HG02885 (cell line): ENCODE results near the gene ATP6V1G2.

Source experiments
- ATAC-seq: cut with Tn5 transposase; IDR thresholded peaks from one replicate; pipeline ENCODE4 v1.9.1; 2021; ENCODE audit warnings: mild to moderate bottlenecking; ENCODE audit not compliant: unreplicated experiment, poor library complexity

Gene ATP6V1G2

DNA sequence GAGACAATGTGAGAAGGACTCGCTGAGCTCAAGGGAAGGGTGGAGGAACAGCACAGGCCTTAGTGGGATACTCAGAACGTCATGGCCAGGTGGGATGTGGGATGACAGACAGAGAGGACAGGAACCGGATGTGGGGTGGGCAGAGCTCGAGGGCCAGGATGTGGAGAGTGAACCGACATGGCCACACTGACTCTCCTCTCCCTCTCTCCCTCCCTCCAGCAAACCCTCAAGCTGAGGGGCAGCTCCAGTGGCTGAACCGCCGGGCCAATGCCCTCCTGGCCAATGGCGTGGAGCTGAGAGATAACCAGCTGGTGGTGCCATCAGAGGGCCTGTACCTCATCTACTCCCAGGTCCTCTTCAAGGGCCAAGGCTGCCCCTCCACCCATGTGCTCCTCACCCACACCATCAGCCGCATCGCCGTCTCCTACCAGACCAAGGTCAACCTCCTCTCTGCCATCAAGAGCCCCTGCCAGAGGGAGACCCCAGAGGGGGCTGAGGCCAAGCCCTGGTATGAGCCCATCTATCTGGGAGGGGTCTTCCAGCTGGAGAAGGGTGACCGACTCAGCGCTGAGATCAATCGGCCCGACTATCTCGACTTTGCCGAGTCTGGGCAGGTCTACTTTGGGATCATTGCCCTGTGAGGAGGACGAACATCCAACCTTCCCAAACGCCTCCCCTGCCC, 30.6 kb upstream of the ATP6V1G2 start:
- ATAC-seq, result no peak

DNA sequence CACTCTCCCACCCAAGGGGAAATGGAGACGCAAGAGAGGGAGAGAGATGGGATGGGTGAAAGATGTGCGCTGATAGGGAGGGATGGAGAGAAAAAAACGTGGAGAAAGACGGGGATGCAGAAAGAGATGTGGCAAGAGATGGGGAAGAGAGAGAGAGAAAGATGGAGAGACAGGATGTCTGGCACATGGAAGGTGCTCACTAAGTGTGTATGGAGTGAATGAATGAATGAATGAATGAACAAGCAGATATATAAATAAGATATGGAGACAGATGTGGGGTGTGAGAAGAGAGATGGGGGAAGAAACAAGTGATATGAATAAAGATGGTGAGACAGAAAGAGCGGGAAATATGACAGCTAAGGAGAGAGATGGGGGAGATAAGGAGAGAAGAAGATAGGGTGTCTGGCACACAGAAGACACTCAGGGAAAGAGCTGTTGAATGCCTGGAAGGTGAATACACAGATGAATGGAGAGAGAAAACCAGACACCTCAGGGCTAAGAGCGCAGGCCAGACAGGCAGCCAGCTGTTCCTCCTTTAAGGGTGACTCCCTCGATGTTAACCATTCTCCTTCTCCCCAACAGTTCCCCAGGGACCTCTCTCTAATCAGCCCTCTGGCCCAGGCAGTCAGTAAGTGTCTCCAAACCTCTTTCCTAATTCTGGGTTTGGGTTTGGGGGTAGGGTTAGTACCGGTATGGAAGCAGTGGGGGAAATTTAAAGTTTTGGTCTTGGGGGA, 29.7 kb upstream of the ATP6V1G2 start:
- no peak for ATAC-seq

DNA sequence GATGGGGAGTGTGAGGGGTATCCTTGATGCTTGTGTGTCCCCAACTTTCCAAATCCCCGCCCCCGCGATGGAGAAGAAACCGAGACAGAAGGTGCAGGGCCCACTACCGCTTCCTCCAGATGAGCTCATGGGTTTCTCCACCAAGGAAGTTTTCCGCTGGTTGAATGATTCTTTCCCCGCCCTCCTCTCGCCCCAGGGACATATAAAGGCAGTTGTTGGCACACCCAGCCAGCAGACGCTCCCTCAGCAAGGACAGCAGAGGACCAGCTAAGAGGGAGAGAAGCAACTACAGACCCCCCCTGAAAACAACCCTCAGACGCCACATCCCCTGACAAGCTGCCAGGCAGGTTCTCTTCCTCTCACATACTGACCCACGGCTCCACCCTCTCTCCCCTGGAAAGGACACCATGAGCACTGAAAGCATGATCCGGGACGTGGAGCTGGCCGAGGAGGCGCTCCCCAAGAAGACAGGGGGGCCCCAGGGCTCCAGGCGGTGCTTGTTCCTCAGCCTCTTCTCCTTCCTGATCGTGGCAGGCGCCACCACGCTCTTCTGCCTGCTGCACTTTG, 29.0 kb upstream of the ATP6V1G2 start, which contains the start of gene TNF:
TNF (plus strand) TSS at position 231 of the 567 bp plus-strand sequence; CDS start at position 408, 177 bp downstream.
- no peak for ATAC-seq

DNA sequence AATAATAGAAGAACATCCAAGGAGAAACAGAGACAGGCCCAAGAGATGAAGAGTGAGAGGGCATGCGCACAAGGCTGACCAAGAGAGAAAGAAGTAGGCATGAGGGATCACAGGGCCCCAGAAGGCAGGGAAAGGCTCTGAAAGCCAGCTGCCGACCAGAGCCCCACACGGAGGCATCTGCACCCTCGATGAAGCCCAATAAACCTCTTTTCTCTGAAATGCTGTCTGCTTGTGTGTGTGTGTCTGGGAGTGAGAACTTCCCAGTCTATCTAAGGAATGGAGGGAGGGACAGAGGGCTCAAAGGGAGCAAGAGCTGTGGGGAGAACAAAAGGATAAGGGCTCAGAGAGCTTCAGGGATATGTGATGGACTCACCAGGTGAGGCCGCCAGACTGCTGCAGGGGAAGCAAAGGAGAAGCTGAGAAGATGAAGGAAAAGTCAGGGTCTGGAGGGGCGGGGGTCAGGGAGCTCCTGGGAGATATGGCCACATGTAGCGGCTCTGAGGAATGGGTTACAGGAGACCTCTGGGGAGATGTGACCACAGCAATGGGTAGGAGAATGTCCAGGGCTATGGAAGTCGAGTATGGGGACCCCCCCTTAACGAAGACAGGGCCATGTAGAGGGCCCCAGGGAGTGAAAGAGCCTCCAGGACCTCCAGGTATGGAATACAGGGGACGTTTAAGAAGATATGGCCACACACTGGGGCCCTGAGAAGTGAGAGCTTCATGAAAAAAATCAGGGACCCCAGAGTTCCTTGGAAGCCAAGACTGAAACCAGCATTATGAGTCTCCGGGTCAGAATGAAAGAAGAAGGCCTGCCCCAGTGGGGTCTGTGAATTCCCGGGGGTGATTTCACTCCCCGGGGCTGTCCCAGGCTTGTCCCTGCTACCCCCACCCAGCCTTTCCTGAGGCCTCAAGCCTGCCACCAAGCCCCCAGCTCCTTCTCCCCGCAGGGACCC, 28.0 kb upstream of the ATP6V1G2 start:
- no peak for ATAC-seq

DNA sequence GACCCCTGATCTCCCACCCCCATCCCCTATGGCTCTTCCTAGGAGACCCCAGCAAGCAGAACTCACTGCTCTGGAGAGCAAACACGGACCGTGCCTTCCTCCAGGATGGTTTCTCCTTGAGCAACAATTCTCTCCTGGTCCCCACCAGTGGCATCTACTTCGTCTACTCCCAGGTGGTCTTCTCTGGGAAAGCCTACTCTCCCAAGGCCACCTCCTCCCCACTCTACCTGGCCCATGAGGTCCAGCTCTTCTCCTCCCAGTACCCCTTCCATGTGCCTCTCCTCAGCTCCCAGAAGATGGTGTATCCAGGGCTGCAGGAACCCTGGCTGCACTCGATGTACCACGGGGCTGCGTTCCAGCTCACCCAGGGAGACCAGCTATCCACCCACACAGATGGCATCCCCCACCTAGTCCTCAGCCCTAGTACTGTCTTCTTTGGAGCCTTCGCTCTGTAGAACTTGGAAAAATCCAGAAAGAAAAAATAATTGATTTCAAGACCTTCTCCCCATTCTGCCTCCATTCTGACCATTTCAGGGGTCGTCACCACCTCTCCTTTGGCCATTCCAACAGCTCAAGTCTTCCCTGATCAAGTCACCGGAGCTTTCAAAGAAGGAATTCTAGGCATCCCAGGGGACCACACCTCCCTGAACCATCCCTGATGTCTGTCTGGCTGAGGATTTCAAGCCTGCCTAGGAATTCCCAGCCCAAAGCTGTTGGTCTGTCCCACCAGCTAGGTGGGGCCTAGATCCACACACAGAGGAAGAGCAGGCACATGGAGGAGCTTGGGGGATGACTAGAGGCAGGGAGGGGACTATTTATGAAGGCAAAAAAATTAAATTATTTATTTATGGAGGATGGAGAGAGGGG, 27.1 kb upstream of the ATP6V1G2 start:
- no peak for ATAC-seq

DNA sequence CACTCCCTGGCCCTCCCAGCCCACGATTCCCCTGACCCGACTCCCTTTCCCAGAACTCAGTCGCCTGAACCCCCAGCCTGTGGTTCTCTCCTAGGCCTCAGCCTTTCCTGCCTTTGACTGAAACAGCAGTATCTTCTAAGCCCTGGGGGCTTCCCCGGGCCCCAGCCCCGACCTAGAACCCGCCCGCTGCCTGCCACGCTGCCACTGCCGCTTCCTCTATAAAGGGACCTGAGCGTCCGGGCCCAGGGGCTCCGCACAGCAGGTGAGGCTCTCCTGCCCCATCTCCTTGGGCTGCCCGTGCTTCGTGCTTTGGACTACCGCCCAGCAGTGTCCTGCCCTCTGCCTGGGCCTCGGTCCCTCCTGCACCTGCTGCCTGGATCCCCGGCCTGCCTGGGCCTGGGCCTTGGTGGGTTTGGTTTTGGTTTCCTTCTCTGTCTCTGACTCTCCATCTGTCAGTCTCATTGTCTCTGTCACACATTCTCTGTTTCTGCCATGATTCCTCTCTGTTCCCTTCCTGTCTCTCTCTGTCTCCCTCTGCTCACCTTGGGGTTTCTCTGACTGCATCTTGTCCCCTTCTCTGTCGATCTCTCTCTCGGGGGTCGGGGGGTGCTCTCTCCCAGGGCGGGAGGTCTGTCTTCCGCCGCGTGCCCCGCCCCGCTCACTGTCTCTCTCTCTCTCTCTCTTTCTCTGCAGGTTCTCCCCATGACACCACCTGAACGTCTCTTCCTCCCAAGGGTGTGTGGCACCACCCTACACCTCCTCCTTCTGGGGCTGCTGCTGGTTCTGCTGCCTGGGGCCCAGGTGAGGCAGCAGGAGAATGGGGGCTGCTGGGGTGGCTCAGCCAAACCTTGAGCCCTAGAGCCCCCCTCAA, 25.9 kb upstream of the ATP6V1G2 start, which contains the start of gene LTA:
LTA (plus strand) TSS at position 249 of the 871 bp plus-strand sequence; CDS start at position 703, 454 bp downstream.
- peak; percentile 39 for ATAC-seq

DNA sequence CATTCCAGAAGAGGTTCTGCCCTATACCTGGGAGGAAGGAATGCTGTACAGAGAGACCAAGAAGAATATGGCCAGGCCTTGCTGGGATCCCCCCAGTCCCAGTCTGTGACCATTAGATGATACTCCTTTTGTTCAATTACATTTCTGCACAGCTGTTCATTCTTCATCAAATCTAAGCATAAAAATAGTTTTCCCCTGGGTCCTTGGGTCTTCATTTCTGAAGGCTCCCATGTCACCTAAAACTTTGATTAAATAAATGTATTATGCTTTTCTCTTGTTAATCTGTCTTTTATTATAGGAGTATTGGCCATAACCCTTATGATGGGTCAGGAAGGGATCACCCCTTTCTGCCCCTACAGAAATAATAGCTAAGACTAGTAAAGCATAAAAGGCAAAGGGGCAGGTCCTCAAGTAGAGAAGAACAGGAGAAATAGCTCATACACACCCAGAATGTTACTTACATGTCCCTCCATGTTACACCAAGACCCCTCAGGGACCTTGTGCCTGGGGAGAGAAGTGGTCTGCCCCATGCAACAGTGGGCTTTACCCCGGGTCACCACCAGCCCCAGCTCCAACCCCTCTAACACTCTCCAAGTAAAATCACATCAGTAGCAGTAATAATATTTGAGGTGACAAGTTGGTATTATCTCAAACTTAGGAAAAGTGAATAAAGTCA, 23.6 kb upstream of the ATP6V1G2 start:
- ATAC-seq, result no peak

DNA sequence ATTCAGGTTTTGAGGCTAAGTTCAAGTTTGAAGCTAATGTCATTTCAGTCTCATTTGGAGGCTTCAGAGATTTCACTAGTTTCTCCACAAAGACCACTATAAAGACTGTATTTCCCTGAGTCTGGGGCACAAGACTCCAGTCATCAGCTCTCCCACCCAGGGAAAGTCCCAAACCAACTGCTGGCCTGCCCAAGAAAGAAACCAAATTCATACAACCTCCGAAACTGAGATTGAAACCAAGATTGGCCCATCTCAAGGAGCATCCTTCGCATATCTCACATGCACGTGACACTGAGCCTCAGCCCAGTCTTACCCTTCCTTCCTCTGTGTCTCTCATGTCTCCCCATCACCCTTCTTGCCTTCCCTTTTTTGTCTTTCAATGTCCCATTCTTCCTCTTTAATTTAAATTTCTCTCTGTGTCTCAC, 22.1 kb upstream of the ATP6V1G2 start:
- ATAC-seq, result peak; percentile 65

DNA sequence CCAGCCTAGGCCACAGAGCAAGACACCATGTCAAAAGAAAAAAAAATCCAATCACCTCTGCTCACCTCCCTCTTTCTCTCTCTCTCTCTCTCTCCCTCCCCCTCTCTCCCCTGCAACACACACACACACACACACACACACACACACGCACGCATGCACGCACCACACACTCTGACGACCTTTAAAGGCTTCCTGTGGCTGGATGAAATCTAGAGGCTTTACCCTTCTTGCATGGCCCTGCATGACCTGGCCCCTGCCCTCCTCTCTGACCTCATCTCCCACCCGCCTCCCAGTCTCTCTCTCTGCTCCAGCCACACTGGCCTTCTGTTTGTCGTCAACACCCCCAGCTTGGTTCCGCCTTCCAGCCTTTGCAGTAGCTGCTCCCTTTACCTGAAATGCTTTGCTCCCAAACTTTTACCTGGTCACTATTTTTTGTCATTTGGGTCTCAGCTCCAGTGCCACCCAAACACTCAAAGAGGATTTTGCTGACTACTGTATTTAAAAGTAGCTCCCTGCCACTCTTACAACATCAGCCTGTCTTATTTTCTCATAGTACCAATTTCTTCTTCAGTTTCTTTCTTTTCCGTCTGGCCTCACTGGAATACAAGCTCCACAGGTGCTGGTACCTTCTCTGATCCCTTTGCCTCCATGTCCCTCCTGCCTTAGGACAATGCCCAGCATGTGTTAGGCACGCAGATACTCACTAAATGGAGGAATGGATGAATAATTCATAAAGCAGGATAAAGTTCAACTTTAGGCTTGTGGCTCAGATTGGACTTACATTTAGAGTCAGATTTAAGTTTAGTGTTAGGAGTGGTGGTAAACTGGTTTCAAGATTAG, 21.3 kb upstream of the ATP6V1G2 start:
- no peak for ATAC-seq

DNA sequence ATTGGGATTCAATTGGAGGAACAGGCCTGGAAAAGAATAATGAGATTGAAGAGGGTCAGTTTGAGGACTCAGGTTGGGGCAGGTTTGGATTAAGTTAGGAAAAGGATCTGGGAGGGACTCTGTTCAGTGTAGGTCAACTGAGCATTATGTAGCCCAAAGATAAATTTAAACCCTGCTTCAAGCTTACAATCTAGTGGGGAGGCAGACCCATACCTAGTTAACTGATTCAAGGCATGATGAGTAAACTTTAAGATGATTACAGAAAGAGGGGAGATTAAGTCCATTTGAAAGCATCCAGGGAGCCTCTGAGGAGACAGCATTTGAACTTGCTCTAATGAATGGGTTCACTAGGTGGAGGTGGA, 14.3 kb upstream of the ATP6V1G2 start:
- ATAC-seq, result no peak

DNA sequence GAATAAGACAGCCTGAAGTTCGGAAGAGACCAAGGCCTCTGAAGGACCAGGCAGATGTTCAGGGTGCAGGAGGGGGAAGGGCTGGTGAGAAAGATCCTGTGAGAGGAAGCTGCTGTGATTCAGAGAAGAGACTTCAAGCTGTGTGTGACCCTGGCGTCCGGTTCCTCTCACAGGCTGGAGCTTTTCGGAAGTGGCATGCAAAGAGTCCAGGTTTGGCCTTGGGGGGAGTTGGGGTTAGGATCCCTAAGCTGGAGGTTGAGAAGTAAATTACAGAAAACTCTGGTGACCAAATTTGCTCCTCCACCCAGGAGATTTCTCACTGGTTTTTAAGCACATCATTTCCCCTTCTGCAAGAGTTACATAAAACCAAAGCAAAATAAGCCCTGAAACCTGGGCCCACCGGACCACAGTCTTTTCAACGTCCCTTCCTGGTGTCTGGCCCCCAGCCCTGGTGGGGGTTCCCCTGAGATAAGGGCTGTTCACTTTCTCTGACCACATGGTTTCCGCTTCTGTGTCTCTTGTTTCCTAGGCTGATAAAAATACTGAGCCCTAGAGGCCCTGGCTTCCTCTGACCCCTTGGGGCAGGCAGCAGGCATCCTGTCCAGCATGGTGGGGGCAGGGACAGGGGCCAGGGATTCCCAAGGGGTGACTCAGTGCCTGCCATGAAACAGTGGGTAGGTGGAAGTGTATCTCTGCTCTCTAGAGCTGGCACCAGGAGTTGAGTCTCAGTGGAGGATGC, 13.7 kb upstream of the ATP6V1G2 start:
- peak; percentile 70 for ATAC-seq

DNA sequence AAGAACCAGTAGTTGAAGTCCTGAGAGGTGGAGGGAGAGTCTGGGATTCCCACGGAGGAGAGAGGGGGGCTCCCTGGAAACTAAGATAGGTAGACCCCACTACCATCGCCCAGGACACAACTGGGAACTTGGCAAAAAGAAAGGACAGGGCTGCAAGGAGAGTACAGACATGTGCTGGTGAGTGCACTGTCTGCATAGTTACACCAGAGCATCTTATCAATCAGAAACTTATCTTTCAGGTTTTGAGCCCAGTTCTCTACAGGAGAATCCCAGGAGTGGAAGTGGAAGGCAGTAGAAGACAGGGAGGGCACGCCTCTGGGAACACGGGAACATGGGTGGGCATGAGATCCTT, 13.2 kb upstream of the ATP6V1G2 start:
- ATAC-seq, result no peak

DNA sequence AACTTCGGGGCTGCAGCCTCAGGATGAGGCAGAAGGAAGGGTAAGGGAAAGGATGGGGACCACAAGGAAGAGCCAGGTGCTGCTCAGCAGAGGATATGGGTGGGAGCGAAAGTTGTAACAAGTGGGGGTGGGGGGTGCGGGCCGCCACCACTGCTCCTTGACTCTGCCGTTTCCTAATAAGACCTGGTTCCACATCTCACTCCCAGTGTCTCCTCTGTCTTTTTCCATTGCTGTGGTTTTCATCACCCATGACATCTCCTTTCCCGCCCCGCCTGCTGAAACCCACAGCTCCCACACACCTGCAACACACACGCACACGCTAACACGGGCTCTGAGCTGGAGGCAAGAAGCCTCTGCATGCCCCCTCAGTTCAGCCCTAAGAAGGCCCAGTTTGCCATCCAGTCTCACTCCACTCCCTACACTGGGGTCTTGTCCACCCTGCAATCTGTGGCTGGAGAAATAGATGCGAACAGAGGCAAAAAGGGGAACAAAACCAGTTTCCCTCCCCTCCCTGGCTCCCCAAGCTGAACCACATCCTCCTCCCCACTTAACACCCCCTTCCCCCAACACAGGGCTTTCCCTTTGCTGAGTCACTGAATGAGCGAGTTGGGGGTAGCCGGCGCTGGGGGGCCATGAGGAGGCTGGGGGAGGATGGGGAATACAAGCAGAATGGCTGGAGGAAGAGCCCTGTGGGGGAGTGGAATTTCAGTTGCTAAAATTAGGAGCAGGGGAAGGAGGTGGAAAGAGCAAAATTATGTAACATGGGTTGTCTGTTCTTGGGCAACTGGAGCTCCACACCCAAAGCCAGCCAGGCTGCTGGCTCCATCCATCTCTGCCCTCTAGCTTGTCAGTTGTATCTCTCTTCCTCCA, 12.5 kb upstream of the ATP6V1G2 start:
- no peak for ATAC-seq

DNA sequence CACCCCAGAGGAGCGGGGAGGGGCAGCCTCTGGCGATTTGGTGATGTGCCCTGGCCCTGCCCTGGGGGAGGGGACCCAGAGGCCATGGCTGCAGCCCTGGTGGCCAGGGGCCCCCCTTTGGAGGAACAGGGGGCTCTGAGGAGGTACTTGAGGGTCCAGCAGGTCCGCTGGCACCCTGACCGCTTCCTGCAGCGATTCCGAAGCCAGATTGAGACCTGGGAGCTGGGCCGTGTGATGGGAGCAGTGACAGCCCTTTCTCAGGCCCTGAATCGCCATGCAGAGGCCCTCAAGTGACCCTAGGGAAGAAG, 11.9 kb upstream of the ATP6V1G2 start:
- no peak for ATAC-seq

DNA sequence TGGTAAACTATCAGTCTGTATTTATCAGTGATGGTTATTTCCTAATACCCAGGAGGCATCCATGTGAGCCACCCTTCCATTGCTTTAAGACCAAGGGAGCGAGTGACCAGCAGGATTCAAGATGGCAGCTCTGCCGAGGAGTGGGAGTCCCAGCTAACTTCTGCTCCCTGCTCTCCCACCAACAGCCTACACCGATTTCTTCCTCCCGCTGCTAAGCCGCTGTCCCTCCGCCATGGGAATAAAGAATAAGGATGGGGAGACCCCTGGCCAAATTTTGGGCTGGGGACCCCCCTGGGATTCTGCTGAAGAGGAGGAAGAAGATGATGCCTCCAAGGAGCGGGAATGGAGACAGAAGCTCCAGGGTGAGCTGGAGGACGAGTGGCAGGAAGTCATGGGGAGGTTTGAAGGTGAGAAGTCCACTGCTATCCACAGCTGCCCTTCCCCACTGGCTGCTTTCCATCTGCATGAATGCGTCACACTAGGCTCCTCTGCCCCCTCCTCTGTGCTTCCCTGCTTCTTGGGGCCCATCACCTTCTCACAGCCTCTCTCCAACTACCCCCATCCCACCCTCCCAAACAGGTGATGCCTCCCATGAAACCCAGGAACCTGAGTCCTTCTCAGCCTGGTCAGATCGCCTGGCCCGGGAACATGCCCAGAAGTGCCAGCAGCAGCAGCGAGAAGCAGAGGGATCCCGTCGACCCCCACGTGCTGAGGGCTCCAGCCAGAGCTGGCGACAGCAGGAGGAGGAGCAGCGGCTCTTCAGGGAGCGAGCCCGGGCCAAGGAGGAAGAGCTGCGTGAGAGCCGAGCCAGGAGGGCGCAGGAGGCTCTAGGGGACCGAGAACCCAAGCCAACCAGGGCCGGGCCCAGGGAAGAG, 11.3 kb upstream of the ATP6V1G2 start:
- no peak for ATAC-seq
